Lung (tissue), 12 donors: ENCODE results near the gene ABCA1. TPM values are rescaled to one million over a fixed set of nuclear protein-coding genes. Genes with fewer than 3 reads are reported as not detected.

Experiments used
- ATAC-seq: fragments of 200-7000 bp; cut with Tn5 transposase; one replicate; pipeline ENCODE4 v1.9.1; 2020; ENCODE audit warnings: moderate number of reproducible peaks; ENCODE audit not compliant: insufficient read depth, low FRiP score
- DNase-seq, 3 donors: peaks; one replicate each; pipeline ENCODE4 v3.0.0-alpha.2; 2013 to 2017
- H3K27ac ChIP-seq, 2 donors: one replicate each; pipeline ENCODE4 v1.5.1; 2013; ENCODE audit warnings: mild to moderate bottlenecking in 2 of 2, moderate library complexity in 2 of 2, control low read depth in 1 of 2, inconsistent platforms in 1 of 2, low read depth in 1 of 2, low read length in 1 of 2
- H3K27me3 ChIP-seq, 3 donors: one replicate each; pipeline ENCODE4 v1.5.1; 2013; ENCODE audit warnings: low read length in 2 of 3; ENCODE audit not compliant: control insufficient read depth in 3 of 3, insufficient read depth in 3 of 3
- H3K36me3 ChIP-seq, 4 donors: one replicate each; pipeline ENCODE4 v1.5.1; 2013; ENCODE audit warnings: low read length in 4 of 4, mild to moderate bottlenecking in 1 of 4, moderate library complexity in 1 of 4; ENCODE audit not compliant: control insufficient read depth in 4 of 4, insufficient read depth in 4 of 4
- H3K4me1 ChIP-seq, 5 donors: one replicate each; pipeline ENCODE4 v1.5.1; 2013; ENCODE audit warnings: low read length in 5 of 5, mild to moderate bottlenecking in 2 of 5, moderate library complexity in 1 of 5; ENCODE audit not compliant: control insufficient read depth in 5 of 5, insufficient read depth in 5 of 5
- H3K4me3 ChIP-seq: one replicate; pipeline ENCODE4 v1.5.1; 2013; ENCODE audit warnings: mild to moderate bottlenecking, control low read depth, moderate library complexity
- H3K9ac ChIP-seq, 2 donors: one replicate each; pipeline ENCODE4 v1.5.1; 2013; ENCODE audit warnings: low read length in 2 of 2, control low read depth in 1 of 2; ENCODE audit not compliant: insufficient read depth in 1 of 2
- H3K9me3 ChIP-seq, 4 donors: one replicate each; pipeline ENCODE4 v1.5.1; 2013; ENCODE audit warnings: low read length in 3 of 4, mild to moderate bottlenecking in 1 of 4, moderate library complexity in 1 of 4; ENCODE audit not compliant: control insufficient read depth in 4 of 4, insufficient read depth in 3 of 4
- WGBS, 2 donors: extraction: QIAGEN DNeasy Blood & Tissue Kit; methylation state at CpG; one replicate each; pipeline ENCODE4 v1.1.7; 2013; 5-methylcytosine and 5-hydroxymethylcytosine counted together
- polyA plus RNA-seq, 2 donors: library from polyadenylated mRNA; stranded (reverse); fragments of 200-250 nt; gene quantifications; one replicate each; pipeline ENCODE4 v1.2.1, GENCODE V29; 2013
- total RNA-seq, 2 donors: library from RNA; depleted of rRNA in 1 of 2; stranded (reverse); fragments of >200 nt in 1 of 2; gene quantifications; one replicate each; pipeline ENCODE4 v1.2.1, GENCODE V29; 2014 to 2021
- TF ChIP-seq, protein P1 (sequence below): IDR thresholded peaks from 2 replicates; pipeline ENCODE4 v1.5.1; 2012; ENCODE audit warnings: mild to moderate bottlenecking; ENCODE audit errors: control extremely low read depth, extremely low read depth
- donor health status: control.
- donor health status: control.
- donor health status: Bipolar disorder and iron deficiency.
- donor health status: healthy.
- donor health status: DM: yes; HTN: yes; CAD: no.

ABCA1 gene
- total and polyA plus RNA-seq, 4 donors: 5.4 to 140 (median 16.8) TPM

GRCh38 chr9:104765138-104765537 lies 162.8 kb downstream of the ABCA1 start:
- 56 to 59% methylated on average over 5 of the region's 5 CpGs for WGBS, 2 donors
- DNase-seq: no peak

GRCh38 chr9:104758974-104759373 lies 169.0 kb downstream of the ABCA1 start:
- Histone ChIP-seq H3K27ac (peak overlapping the region in 1 of 2 donors; percentile 33), H3K4me3 (no peak overlapping the region), H3K9ac (no peak overlapping the region), H3K9me3 (no peaks in the 10 kb centered on the region), H3K27me3 (no peaks in the 10 kb centered on the region), H3K36me3 (peaks cover 0 to 10% (median 5%) of the 10 kb centered on the region in 4 donors), H3K4me1 (peaks cover 0 to 3% (median 0%) of the 10 kb centered on the region in 5 donors)
- WGBS, 2 donors: 71 to 79% methylated on average over 3 of the region's 3 CpGs
- DNase-seq (no peak), ATAC-seq (no peak)
- TF ChIP-seq, protein P1, sequence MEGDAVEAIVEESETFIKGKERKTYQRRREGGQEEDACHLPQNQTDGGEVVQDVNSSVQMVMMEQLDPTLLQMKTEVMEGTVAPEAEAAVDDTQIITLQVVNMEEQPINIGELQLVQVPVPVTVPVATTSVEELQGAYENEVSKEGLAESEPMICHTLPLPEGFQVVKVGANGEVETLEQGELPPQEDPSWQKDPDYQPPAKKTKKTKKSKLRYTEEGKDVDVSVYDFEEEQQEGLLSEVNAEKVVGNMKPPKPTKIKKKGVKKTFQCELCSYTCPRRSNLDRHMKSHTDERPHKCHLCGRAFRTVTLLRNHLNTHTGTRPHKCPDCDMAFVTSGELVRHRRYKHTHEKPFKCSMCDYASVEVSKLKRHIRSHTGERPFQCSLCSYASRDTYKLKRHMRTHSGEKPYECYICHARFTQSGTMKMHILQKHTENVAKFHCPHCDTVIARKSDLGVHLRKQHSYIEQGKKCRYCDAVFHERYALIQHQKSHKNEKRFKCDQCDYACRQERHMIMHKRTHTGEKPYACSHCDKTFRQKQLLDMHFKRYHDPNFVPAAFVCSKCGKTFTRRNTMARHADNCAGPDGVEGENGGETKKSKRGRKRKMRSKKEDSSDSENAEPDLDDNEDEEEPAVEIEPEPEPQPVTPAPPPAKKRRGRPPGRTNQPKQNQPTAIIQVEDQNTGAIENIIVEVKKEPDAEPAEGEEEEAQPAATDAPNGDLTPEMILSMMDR: no peak

More at GRCh38 chr9:104765138-104765537, 162.8 kb downstream of the ABCA1 start:
- TF ChIP-seq, protein P1: no peak
- H3K27me3 ChIP-seq: no peaks in the 10 kb centered on the region
- peaks cover 0 to 5% (median 1%) of the 10 kb centered on the region in 4 donors for H3K36me3 ChIP-seq
- H3K4me3 ChIP-seq: no peak overlapping the region
- H3K9me3 ChIP-seq: no peaks in the 10 kb centered on the region
- H3K9ac ChIP-seq: peak overlapping the region in 1 of 2 donors; percentile 20
- no peak for ATAC-seq
- peaks cover 1 to 10% (median 5%) of the 10 kb centered on the region in 5 donors for H3K4me1 ChIP-seq
- peak overlapping the region in 1 of 2 donors; percentile 45 for H3K27ac ChIP-seq

DNA sequence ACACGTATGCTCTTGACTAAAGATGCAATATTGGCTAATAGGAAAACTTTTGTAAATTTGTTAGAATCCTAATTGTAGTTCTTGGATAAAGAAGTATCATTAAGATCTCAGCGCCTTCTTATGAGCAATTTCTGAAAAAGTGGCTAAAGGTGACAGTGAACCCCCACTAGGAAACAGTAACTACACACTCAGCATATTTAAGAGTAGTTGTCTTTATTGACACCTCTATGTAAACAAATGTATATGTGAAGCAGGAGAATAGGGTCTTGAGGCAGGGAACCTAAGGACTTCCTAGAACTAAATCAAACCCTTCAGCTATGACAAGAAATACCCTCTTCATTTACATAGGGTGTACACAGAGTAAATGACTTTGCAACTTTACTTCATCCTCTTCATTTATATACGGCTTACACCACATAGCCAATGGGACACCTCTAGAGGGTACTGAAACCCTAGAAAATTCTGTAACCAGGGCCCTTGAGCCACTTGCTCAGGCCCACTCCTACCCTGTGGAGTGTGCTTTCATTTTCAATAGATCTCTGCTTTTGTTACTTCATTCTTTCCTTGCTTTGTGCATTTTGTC lies 177.7 kb downstream of the ABCA1 start:
- H3K27me3 ChIP-seq: no peaks in the 10 kb centered on the region
- no peak for ATAC-seq
- TF ChIP-seq, protein P1: no peak

More for the DNA sequence above, 177.7 kb downstream of the ABCA1 start:
- Histone ChIP-seq H3K9ac (no peak overlapping the region), H3K27ac (no peak overlapping the region), H3K4me3 (no peak overlapping the region), H3K4me1 (peaks cover 0 to 14% (median 0%) of the 10 kb centered on the region in 5 donors), H3K36me3 (peaks cover 1 to 12% (median 8%) of the 10 kb centered on the region in 4 donors), H3K9me3 (no peaks in the 10 kb centered on the region)
- DNase-seq: no peak
- 77 to 84% methylated on average over 3 of the region's 3 CpGs for WGBS, 2 donors
